Measurements from ENCODE around the gene NOTCH2. TPM values are rescaled to one million over a fixed set of nuclear protein-coding genes. Genes with fewer than 3 reads are reported as not detected.
"Not testable (repeated sequence)": the region's sequence is repeated elsewhere in the genome, so short reads cannot be mapped to it uniquely, and the experiment has no call there.

Gene NOTCH2
- total RNA-seq, 1 experiment from 2014 or later, result 106 TPM

- POLR2A ChIA-PET (ENCODE audit: unreplicated experiment); DNase-seq; H3K4me2 ChIP-seq; H2AFZ ChIP-seq; H3F3A ChIP-seq (ENCODE audit: insufficient read depth, low read depth); intact Hi-C loops (cut with micrococcal nuclease; ENCODE audit: unreplicated experiment); H4K20me1 ChIP-seq (ENCODE audit: insufficient read depth); H3K4me1 ChIP-seq (replicated peaks; ENCODE audit: insufficient read depth); BruUV-seq (replicated peaks); H3K27ac ChIP-seq; H3K9me2 ChIP-seq (ENCODE audit: insufficient read depth); H3K4me3 ChIP-seq; H3K27me3 ChIP-seq (ENCODE audit: insufficient read depth, low read depth); H3K79me2 ChIP-seq (ENCODE audit: low read depth); H3K9me3 ChIP-seq (ENCODE audit: insufficient read depth, low read depth); CTCF ChIA-PET: not testable (repeated sequence)
- H3K36me3 ChIP-seq (ENCODE audit: low read depth), result peaks cover 11% of the 10 kb centered on the region; the same call in 1 of the 2 replicates
These were observed 93.7 kb downstream of the NOTCH2 start for GRCh38 chr1:119975582-119976254.

DNA sequence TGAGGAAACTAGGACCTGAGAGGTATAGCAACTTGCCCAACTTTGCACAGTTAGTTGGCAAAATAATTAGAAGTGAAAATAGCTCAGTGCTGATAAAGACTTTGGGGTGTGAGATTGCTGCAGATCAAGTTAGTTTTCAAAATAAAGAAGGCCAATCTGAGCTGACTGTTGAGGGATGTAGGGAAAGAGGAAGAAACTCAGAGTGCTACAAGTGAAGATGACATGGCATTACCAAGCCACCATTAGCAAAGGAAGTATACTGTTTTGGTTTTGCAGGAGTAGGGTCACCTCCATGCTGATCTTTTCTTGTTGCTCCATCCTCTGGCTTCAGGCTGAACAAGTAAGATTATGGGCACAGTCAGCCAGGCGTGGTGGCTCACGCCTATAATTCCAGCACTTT lies 94.5 kb downstream of the NOTCH2 start:
- no peak for TF ChIP-seq EZH2 (IDR thresholded peaks at IDR 0.05; ENCODE audit: low read depth)
- TF ChIP-seq, protein P1, sequence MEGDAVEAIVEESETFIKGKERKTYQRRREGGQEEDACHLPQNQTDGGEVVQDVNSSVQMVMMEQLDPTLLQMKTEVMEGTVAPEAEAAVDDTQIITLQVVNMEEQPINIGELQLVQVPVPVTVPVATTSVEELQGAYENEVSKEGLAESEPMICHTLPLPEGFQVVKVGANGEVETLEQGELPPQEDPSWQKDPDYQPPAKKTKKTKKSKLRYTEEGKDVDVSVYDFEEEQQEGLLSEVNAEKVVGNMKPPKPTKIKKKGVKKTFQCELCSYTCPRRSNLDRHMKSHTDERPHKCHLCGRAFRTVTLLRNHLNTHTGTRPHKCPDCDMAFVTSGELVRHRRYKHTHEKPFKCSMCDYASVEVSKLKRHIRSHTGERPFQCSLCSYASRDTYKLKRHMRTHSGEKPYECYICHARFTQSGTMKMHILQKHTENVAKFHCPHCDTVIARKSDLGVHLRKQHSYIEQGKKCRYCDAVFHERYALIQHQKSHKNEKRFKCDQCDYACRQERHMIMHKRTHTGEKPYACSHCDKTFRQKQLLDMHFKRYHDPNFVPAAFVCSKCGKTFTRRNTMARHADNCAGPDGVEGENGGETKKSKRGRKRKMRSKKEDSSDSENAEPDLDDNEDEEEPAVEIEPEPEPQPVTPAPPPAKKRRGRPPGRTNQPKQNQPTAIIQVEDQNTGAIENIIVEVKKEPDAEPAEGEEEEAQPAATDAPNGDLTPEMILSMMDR (conservative IDR thresholded peaks at IDR 0.05), result no peak
- ChIA-PET CTCF (no interaction called here), POLR2A (ENCODE audit: unreplicated experiment) (no interaction called here)
- Histone ChIP-seq H3K27ac (no peak overlapping the region), H3F3A (ENCODE audit: insufficient read depth, low read depth) (no peaks in the 10 kb centered on the region), H3K9me2 (ENCODE audit: insufficient read depth) (no peaks in the 10 kb centered on the region), H3K4me1 (replicated peaks; ENCODE audit: insufficient read depth) (0 out of 2 replicates have a peak, but pooled peaks cover 9% of the 10 kb centered on the region), H3K4me2 (no peak overlapping the region), H2AFZ (no peak overlapping the region), H3K79me2 (ENCODE audit: low read depth) (0 out of 2 replicates have a peak, but pooled peaks cover 4% of the 10 kb centered on the region), H3K9me3 (ENCODE audit: insufficient read depth, low read depth) (no peaks in the 10 kb centered on the region), H3K4me3 (no peak overlapping the region), H4K20me1 (ENCODE audit: insufficient read depth) (no peaks in the 10 kb centered on the region), H3K27me3 (ENCODE audit: insufficient read depth, low read depth) (no peaks in the 10 kb centered on the region), H3K36me3 (ENCODE audit: low read depth) (peaks cover 11% of the 10 kb centered on the region; the same call in 1 of the 2 replicates)
- no TSS peak for BruUV-seq (replicated peaks)
- DNase-seq, result no peak
- intact Hi-C loops (cut with micrococcal nuclease; ENCODE audit: unreplicated experiment), result no loop called here

- intact Hi-C loops (cut with micrococcal nuclease; ENCODE audit: unreplicated experiment), result no loop called here
- Histone ChIP-seq H2AFZ (no peak overlapping the region), H3K27ac (no peak overlapping the region), H3K27me3 (ENCODE audit: insufficient read depth, low read depth) (no peaks in the 10 kb centered on the region), H3K4me1 (replicated peaks; ENCODE audit: insufficient read depth) (peaks cover 15% of the 10 kb centered on the region), H3K9me3 (ENCODE audit: insufficient read depth, low read depth) (no peaks in the 10 kb centered on the region), H3K9me2 (ENCODE audit: insufficient read depth) (no peaks in the 10 kb centered on the region), H3F3A (ENCODE audit: insufficient read depth, low read depth) (peaks cover 8% of the 10 kb centered on the region; the same call in 1 of the 2 replicates), H3K79me2 (ENCODE audit: low read depth) (0 out of 2 replicates have a peak, but pooled peaks cover 4% of the 10 kb centered on the region), H3K4me2 (no peak overlapping the region), H3K36me3 (ENCODE audit: low read depth) (peaks cover 11% of the 10 kb centered on the region; the same call in 1 of the 2 replicates), H4K20me1 (ENCODE audit: insufficient read depth) (no peaks in the 10 kb centered on the region), H3K4me3 (no peak overlapping the region)
- no peak for TF ChIP-seq EZH2 (IDR thresholded peaks at IDR 0.05; ENCODE audit: low read depth)
- TF ChIP-seq, protein P1 (conservative IDR thresholded peaks at IDR 0.05), result no peak
- ChIA-PET POLR2A (ENCODE audit: unreplicated experiment) (no interaction called here), CTCF (interaction anchor here (1.1 kb wide), 1 partner anchor 31 kb away, joined by 7 read pairs; no protein-coding TSS in a partner anchor)
- BruUV-seq (replicated peaks), result no TSS peak
- DNase-seq, result no peak
These were observed 95.4 kb downstream of the NOTCH2 start for GRCh38 chr1:119974013-119974412.

All from PC-9 (cell line).